C4-2B (cell line): ENCODE data around the gene FADS2.

Source experiments
- H3K27ac ChIP-seq: fragments of 450-650 bp; 2 replicates; pipeline ENCODE4 v1.5.1; 2017
- CTCF ChIP-seq: fragments of 450-650 bp; conservative IDR thresholded peaks from 2 replicates; pipeline ENCODE4 v1.5.1; 2017; ENCODE audit warnings: mild to moderate bottlenecking
- ZFX ChIP-seq: fragments of 450-650 bp; IDR thresholded peaks from 2 replicates; pipeline ENCODE4 v1.6.1; 2017

The FADS2 gene

GRCh38 chr11:61792310-61793082, 35.6 kb upstream of the FADS2 start, which contains the start of the genes FEN1 and TMEM258:
Gene FEN1 (plus strand): TSS chr11:61792911. CDS start chr11:61795362, 2,451 bp downstream.
Gene TMEM258 (minus strand): TSS chr11:61792599. CDS start chr11:61792558, 41 bp downstream.
- H3K27ac ChIP-seq = peak within 1 kb of the TSS; percentile 97
- TF ChIP-seq ZFX (no peak), CTCF (no peak)

GRCh38 chr11:61793083-61793828, 34.8 kb upstream of the FADS2 start:
- TF ChIP-seq ZFX (peak; percentile 64; the same call in 1 of the 2 replicates), CTCF (no peak)
- H3K27ac ChIP-seq = peak overlapping the region; percentile 97

GRCh38 chr11:61793829-61794204, 34.3 kb upstream of the FADS2 start:
- peak overlapping the region; percentile 97 for H3K27ac ChIP-seq
- TF ChIP-seq ZFX (no peak), CTCF (no peak)

- TF ChIP-seq ZFX = no peak
- TF ChIP-seq CTCF = no peak
- H3K27ac ChIP-seq = no peak overlapping the region
Measured at GRCh38 chr11:61794579-61794978, 33.5 kb upstream of the FADS2 start.

GRCh38 chr11:61795459-61795858, 32.6 kb upstream of the FADS2 start:
- no peak for TF ChIP-seq ZFX
- TF ChIP-seq CTCF = no peak
- H3K27ac ChIP-seq = no peak overlapping the region

- TF ChIP-seq ZFX (no peak), CTCF (no peak)
- H3K27ac ChIP-seq = no peak overlapping the region
Measured at GRCh38 chr11:61795876-61796526, 32.1 kb upstream of the FADS2 start.
